Measurements from ENCODE around the gene ULBP1.

GRCh38 chr6:149985481-149985937 lies 21.8 kb downstream of the ULBP1 start:
- TF ChIP-seq, protein P1, sequence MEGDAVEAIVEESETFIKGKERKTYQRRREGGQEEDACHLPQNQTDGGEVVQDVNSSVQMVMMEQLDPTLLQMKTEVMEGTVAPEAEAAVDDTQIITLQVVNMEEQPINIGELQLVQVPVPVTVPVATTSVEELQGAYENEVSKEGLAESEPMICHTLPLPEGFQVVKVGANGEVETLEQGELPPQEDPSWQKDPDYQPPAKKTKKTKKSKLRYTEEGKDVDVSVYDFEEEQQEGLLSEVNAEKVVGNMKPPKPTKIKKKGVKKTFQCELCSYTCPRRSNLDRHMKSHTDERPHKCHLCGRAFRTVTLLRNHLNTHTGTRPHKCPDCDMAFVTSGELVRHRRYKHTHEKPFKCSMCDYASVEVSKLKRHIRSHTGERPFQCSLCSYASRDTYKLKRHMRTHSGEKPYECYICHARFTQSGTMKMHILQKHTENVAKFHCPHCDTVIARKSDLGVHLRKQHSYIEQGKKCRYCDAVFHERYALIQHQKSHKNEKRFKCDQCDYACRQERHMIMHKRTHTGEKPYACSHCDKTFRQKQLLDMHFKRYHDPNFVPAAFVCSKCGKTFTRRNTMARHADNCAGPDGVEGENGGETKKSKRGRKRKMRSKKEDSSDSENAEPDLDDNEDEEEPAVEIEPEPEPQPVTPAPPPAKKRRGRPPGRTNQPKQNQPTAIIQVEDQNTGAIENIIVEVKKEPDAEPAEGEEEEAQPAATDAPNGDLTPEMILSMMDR (IDR thresholded peaks at IDR 0.05): no peak
- no peak for TF ChIP-seq POLR2A (IDR thresholded peaks at IDR 0.05)

Data from thyroid gland (tissue), 4 donors.